ENCODE data around the gene NFATC4.
A peak's percentile ranks its signal among the peaks of the same experiment; 100 is the strongest.
"Not testable (repeated sequence)": the region's sequence is repeated elsewhere in the genome, so short reads cannot be mapped to it uniquely, and the experiment has no call there.

The NFATC4 gene

DNA sequence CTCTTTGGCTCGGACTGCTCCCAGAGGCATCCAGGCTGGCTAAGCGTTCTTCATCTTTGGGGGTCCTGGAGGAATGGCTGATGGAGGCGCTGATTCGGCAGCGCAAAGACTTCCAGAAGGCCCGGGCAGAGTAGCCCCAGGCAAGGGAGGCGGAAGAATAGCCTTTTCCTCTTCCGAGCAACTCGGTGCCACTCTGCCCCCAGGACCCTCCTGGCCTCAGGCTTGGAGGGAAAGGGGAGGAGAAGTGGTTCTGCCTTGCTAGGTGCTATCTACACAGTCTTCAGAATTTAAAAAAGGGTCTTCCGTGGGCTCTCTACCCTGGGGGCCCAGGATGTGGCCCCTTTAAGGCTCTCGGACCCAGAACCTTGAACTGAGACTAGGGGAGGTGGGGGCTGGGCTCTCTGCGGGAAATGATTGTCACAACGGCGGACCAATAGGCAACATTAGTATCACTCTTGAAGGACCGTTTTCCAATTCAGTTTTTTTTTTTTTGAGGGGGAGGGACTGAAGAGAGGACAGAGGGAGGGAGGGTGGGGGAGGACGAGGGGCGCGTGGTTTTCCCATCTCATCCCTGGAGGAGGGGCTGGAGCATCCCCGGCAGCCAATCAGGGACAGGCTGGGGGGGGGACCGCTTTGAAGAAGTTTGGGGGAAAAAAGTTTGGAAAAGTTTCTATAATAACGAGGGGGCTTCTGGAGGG, at the start of gene NFATC4:
Gene NFATC4 (plus strand): TSS at position 671 of the 698 bp plus-strand sequence. CDS start 157 bp downstream, outside the sequence.
- DNase-seq, result peak; percentile 65

DNA sequence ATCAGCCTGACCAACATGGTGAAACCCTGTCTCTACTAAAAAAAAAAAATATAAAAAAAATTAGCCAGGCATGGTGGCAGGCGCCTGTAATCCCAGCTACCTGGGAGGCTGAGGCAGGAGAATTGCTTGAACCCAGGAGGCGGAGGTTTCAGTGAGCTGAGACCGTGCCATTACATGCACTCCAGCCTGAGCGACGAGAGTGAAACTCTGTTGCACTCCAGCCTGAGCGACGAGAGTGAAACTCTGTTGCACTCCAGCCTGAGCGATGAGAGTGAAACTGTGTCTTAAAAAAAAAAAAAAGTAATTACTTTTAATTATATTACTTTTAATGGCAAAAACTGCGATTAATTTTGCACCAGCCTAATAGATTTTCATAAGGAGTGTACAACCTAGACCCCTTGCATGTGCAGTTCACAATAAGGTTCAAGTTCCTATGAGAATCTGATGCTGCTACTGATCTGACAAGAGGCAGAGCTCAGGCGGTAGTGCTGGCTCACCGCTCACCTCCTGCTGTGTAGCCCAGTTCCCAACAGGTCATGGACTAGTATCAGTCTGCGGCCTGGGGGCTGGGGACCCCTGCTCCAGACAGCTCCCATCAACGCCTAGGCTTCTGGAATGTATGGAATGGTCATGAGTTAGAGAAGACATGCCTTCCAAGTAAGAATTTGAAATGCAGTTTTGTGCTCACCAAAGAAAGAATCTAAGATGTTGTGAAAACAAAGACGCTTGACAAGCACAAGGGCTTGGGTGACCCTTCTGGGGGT, 46.6 kb upstream of the NFATC4 start:
- DNase-seq, result no peak

DNA sequence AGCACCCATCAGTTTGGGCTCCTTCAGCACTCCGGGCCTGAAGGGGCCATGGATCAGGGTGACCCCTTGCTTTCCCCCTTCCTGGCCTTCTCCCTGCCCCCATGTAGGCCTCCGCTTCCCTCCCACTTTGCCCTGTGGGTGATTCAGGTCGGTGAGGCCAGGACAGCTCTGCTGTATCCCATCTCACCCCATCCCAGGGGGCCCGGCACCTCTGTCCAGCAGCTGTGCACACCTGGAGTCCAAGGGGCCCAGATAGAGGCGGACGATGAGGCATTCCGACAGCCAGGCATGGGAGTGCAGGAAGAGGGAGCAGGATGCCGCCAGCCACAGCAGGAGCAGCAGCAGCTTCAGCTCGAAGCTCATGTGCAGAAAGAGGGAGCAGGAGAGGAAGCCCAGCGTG, 45.3 kb upstream of the NFATC4 start:
- DNase-seq, result no peak

DNA sequence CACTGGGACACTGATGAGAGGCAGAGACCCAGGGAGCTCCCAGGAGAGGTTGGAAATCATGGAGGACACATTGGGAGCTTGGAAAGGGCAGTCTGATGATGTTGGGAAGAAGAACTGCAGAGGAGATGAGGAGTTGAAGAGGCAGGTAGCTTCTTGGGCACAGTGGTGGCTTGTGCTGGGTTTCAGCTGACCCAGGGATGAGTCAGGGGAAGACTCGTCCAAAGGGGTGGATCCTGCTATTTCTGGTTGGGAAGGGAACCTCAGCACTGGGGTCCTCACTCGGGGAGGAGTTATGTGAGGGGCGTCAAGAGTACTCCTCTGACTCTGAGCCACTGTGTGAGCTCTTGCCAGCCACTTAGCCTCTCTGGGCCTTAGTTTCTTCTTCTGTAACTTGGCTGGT, 44.6 kb upstream of the NFATC4 start:
- no peak for DNase-seq

DNA sequence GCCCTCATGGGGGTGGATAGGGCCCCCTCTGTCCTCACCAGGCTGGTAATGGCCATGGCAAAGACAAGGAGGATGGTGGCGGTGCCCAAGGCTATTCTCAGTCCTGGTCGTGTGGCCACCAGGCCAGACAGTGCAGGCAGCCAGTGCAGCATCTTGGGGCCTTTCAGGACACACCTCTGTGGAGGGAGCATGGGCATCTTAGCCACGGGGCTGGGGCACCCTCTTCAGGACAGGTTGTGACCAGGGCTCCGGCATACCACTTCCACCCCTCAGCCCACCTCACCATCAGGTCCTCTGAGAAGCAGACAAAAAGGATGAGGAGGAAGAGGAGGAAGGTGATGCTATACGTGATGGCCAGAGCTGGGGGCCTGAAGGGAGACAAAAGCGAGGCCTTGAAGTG, 44.0 kb upstream of the NFATC4 start:
- DNase-seq, result no peak

DNA sequence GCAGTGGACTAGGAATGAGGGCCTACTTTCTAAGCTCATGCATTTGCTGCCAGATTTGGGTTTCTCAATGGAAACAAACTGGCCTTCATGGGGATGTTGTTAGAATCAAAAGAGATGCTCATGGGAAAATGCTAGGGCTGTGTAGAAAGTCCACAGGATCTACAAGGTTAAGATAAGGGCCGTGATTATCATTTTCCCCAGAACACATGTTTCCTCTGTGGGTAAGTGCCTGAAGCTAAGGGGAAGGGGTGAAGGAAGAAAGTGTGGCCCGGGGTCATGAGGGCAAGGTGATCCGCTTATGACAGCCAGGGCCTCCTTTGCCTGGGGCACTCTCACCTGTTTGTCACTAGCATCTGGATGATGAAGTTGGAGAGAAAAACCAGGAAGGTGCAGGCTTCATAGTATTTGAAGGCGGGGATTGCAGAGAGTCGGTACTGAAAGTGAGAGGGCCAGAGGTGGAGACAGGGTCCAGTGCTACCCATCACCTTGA, 42.9 kb upstream of the NFATC4 start:
- no peak for DNase-seq

DNA sequence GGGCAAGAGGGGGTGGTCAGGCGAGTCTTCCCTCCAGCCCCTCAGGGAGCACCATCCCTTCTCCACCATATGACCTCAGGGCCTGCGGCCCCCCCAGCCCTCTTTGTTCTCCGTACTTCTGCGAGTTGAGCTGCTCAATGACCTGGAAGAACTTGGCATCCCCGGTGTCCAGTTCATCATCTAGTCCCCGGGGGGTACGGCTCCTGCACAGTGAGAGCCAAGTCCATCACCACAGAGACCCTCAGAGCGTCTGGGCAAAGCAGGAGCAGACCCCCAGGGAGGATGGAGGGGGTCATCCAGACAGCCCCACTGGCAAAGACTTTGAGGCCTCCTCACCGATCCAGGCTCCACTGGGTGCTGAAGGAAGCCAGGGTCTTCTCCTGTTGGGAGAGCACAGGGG, 42.0 kb upstream of the NFATC4 start:
- no peak for DNase-seq

DNA sequence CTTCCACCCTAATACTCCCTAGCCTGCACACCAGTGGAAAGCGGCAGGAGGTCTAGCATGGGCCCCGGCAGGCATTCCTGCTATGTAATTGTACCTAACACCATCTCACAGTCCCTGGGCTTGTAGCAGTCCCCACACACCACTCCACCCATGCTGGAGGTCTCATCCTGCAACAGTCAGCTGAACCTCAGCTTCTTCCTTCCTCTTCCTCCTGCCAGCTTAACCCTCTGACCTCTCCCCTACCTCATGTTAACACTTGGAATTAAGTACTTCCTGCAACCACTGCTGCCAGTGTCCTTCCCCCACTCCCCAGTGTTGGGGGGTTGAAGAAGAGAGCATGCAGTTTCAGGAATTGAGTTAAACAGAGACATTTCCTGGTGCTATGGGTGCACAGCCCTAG, 40.7 kb upstream of the NFATC4 start:
- peak; percentile 56 for DNase-seq

DNA sequence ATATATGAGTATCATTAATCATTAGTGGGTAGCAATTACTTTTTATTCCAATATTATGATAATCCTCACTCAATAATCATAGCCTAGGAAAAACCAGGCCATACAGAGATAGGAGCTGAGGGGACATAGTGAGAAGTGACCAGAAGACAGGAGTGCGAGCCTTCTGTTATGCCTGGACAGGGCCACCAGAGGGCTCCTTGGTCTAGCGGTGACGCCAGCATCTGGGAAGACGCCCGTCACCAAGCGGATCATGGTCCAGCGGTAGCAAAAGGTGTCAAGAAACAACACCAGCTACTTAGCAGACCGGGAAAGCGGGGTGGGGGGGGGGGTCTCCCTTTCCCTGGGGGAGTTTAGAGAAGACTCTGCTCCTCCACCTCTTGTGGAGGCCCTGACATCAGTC, 40.1 kb upstream of the NFATC4 start:
- not testable (repeated sequence) for DNase-seq

DNA sequence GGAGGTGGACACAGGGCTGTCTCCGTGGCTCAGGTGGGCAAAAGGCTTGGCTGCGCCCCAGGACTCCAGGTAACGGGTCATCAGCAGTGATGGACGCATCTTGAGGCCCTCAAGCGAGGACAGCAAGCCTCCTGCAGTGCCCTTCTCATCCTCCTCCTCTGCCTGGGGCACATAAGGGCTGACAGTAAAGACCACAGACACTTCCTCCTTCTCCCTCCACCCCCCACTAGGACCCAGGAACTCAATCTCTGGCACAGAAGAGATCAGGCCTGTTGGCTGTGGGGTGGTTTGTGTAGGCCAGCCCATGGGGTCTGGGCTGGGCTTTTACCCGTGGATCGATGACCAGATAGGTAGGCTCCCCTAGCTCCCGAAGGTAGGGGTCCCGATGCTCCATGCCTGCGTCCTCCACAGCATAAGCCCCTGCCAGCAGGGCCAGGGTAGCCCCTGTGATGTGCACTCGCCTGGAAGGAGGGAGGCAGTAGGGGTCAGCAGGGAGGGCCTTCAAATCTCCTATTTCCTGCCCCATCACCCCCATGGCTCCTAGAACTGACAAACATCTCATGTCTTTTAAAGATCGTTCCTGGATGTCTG, 38.8 kb upstream of the NFATC4 start:
- DNase-seq, result no peak

DNA sequence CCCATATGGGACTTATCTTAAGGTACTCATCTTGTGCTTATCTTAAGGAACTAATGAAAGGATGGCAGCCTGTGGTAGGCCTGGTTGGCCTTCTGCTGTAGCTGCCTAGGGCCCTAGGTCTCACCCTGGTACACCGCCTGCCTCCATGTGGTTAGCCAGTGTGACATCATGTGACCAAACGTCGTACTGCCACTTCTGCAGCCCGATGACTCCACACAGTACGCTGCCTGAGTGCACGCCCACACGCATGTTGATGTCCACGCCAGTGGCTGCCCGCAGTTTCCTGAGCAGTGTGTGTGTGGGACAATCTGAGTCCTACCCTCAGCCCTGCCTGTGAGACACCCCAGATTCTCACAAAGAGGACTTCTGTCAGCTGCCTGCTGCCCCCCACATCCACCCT, 38.2 kb upstream of the NFATC4 start:
- peak; percentile 44 for DNase-seq

DNA sequence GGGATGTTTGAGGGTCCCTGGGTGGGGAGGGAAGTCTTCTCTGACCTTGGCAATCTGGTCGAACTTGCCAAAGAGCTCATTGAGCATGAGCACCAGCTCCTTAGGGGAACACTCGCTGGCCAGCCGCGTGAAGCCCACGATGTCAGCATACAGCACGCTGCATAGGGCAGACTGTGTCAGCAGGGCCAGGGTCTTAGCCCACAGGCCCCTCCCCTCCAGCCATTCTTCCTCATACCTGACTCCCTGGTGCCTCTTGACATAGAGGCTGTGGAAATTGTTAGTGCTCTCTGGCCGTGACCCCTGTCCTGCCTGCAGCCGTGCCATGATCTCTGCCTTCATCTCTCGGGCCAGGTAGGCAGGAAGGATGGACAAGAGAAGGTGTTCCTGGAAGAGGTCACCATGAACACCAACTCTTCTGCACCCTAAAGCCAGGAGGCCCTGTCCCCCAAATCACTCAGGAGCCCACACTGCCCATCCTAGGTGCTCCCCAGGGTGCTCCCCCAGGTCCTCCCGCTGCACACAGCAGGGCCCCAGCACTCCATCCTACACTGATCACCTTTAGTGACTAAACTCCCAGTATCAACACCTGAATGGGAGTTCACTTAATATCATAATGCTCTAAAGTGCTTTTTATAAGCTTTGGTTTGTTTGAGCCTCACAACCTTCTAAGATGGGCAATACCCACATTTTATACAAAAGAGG, 36.9 kb upstream of the NFATC4 start:
- no peak for DNase-seq

DNA sequence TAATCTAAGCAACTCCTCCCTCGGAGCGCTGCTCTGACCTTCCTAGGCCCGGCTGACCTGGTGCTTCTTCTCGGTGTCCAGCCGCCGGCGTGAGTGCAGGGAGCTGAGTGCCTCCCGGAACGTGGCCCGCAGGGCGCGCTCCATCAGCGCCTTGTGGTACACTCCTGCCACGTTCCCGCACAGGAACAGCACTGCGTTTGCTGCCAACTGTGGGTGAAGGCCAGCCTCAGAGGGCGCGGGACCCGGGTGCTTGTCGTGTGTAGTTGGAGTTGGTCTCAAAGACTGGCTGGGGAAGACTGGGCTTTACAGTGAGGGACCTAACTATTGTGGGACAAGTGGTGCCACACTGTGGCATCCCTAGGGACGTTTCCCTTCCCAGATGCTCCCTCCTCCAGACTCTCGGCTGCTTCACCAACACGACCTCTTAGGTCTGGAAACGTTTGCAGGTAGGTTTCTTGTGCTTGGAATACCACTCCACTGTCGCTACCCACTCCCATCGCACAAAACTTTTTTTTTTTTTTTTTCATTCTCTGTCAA, 36.2 kb upstream of the NFATC4 start:
- DNase-seq, result no peak

DNA sequence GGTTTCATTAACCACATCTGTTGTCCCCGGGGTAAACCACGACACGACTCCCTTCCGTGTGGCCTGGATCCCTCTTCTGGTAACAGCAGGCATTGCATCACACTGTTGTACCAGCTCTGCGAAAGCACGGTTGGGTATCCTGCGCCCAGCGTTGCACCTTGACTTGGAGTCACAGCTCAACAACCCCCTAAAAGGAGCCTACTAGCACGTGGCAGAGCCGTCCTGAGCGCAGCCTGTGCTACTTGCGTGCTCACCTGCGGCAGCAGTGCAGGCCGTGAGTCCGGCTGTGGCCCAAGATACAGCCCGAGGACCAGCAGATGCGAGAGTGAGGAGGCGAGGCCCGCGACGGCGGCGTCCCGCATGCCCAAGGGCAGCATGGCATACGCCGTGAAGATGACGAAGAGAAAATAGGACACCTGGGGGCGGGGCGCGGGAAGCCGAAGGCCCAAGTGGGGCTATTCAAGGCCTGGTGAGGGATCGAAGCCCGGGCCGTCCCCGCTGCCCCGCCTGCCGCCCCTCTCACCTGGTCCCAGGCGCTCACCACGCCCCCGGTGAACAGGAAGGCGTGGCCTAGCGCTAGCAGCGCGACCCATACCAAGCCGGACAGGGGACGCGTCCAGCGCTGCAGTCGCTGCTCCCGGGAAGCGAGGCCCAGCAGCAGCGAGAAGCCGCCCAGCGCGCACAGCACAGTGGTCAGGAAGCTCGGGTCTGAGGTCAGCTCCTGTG, 35.6 kb upstream of the NFATC4 start:
- DNase-seq, result peak; percentile 70

DNA sequence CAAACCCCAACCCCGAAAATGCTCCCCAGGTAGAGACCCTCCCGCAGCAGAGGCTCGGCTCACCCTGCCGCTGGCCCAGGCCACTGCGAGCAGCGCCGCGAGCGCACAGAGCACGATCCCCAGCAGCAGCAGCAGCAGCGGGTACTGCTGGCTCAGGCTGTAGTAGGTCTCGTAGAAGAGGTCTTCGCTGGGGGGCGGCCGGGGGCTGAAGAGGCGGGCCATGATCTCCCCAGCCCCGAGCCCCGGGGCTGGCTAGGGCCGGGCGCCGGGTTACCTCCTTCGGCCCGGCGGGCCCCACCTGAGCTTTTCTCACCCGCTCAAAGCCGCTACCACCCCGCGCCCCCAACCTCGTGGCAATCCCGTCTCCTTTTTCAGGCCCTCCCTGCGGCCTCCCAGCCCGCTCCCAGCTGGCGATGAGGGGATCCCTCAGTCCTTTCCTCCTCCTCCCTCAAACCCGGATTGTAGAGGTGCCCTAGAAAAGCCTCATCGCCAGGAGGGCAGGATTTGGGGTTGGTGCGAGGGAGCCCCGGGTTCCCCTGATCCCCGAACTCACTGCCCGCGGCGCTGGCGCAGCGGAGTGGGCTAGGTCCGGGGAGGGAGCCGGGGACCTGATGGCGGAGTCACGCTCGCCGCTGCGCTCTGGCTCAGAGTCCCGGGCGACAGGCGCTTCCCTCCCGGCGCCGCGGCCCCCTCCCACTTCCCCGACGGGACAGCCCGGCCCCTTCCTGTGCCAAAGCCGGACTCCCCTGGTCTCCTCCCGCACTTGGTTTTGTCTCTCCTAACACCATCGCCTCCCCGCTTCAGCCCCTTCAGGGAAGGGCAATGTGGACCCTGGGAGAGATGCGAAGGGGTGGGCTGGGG, 33.3 kb upstream of the NFATC4 start, which contains the start of gene ADCY4:
Gene ADCY4 (minus strand): TSS at position 641 of the 861 bp plus-strand sequence. CDS start 419 bp downstream, at position 222.
- DNase-seq, result no peak

DNA sequence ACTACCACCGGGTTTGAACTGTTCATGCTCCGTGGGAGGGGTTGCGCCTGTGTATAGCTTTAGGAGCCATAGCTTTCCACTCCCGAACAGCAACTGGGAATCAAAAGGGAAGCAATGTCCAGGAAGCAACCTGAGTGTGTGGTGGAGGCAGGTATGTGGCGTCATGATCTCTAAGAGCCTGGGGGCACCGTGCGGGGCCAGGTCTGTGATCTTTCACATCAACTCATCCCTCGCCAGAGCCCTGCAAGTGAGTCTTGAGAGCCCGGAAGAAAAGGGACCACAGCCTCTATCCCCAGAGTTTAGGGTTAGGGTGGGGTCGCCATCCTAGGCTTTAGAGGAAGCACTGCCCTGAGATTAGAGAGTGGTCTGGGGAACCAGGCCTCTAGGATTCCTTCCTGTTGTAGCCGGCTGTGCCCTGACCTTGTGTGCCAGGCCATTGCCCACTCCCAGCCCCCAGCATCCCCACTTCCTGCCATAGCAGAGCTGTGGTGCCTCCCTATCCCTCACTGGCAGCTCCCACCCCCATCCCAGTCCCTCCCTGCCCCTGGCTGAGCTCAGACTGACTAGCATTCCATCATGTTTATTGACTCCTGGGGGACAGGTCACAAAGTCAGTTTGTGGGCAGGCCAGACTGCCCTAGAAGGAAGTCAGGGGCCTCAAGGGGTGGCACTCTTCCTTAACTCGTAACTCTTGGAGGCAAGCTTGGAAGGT, 32.4 kb upstream of the NFATC4 start:
- DNase-seq, result peak; percentile 66

DNA sequence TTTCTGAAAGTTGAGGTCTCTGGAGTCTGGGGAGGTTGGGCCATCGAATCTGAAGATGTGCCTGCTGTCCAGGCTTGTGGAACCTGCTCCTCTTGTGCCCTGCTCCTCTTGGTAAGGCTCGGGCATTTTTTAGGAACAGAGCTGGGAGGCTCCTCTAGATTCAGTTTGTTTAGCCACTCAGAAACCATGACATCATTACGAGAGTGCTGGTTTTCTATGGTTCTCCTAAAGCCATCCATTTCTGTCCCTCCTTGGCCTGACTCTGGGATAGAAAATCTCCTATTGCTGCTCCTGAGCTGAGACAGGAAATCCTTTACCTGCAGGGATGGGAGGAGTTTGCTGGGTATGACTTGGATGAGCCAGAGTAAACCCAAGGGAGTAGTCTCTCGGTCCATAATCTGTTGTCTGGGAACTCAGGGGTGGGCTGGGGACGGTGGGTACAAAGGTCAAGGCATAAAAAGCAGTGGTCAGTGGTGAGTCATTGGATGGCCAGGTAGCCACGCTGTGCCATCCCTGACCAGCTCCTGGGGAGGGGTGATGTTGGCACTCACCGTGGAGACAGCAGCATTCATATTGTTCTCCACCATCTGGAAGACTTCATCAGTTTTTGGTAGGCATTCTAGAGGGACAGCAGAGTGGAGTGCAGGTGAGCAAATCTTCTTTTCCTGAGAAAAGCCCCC, 30.7 kb upstream of the NFATC4 start:
- DNase-seq, result no peak

DNA sequence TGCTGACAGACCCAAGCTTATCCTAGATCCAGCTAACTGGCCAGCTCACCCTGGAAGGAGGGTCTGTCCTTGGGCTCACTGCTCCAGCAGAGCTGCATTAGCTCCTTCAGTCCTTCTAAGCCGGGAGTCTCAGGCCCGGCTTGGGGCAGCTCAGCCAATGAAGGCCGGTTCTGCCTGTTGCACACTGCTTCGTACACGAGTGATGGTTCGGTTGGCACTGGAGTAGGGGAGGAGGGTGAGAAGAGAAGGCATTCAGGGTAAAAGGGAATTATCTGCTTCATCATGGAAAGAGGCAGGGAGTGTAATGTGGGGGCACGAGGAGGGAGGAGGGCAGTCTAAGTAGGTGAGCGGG, 30.2 kb upstream of the NFATC4 start:
- DNase-seq, result no peak

DNA sequence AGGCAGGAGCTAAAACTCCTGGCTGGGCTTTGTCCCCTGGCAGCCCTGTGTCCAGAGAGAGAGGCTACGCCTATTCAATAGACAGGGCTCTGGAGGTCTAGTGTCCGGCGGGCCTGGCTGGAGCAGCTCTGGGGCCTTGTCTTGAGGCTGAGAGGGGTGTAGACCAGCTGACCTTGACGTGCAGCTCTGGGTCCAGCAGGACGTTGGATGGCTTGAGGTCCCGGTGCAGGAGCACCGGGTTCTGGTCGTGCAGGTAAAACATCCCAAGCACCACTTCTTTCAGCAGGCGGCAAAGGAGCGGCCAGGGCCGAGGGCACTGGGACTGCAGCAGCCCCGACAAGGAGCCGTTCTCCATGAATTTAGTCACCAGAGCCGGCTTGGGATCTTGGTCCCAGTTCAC, 29.1 kb upstream of the NFATC4 start:
- DNase-seq, result no peak
